ENCODE results near the gene TMEM273.

DNA sequence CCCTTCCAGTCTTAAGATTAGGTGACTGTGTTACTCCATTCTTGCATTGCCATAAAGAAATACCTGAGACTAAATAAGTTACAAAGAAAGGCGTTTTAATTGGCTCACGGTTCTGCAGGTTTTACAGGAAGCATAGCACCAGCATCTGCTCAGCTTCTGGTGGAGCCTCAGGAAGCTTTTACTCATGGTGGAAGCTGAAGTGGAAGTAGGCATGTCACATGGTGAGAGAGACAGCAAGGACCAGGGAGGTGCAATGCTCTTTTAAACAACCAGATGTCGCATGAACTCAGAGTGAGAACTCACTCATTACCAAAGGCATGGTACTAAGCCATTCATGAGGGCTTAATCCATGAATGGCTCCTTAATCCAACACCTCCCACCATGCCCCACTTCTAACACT, 34.0 kb upstream of the TMEM273 start:
- TF ChIP-seq, protein P1, sequence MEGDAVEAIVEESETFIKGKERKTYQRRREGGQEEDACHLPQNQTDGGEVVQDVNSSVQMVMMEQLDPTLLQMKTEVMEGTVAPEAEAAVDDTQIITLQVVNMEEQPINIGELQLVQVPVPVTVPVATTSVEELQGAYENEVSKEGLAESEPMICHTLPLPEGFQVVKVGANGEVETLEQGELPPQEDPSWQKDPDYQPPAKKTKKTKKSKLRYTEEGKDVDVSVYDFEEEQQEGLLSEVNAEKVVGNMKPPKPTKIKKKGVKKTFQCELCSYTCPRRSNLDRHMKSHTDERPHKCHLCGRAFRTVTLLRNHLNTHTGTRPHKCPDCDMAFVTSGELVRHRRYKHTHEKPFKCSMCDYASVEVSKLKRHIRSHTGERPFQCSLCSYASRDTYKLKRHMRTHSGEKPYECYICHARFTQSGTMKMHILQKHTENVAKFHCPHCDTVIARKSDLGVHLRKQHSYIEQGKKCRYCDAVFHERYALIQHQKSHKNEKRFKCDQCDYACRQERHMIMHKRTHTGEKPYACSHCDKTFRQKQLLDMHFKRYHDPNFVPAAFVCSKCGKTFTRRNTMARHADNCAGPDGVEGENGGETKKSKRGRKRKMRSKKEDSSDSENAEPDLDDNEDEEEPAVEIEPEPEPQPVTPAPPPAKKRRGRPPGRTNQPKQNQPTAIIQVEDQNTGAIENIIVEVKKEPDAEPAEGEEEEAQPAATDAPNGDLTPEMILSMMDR (IDR thresholded peaks at IDR 0.05): no peak
- TF ChIP-seq POLR2A (IDR thresholded peaks at IDR 0.05) (no peak), POLR2AphosphoS5 (IDR thresholded peaks at IDR 0.05) (no peak), EP300 (IDR thresholded peaks at IDR 0.05) (no peak)

Data from suprapubic skin (tissue), 4 donors.